H1 (cell line): ENCODE data around the gene CHSY3. TPM values are rescaled to one million over a fixed set of nuclear protein-coding genes. Genes with fewer than 3 reads are reported as not detected.

Experiments
- CTCF ChIA-PET: fragments of 300-600 bp; sonication (Branson Sonifier 250); formaldehyde crosslinking; loops from one replicate; lab custom pipeline; 2021; ENCODE audit not compliant: partially characterized antibody; lab: Charles Lee
- POLR2A ChIA-PET: fragments of 300-600 bp; sonication (Branson Sonifier 250); formaldehyde crosslinking; loops from one replicate; lab custom pipeline; 2021; ENCODE audit warnings: inconsistent platforms; ENCODE audit not compliant: partially characterized antibody; lab: Charles Lee
- DNase-seq, 2 experiments: peaks; one replicate each; pipeline versions ENCODE4 v3.0.0 to v3.0.0-alpha.2; 2010 to 2022; ENCODE audit warnings: low spot score in 2 of 2, low read depth in 1 of 2, mixed read lengths in 1 of 2
- FAIRE-seq: peaks from 2 replicates; lab custom pipeline; 2011; peaks lifted over from hg19 to GRCh38; lab: Jason Lieb, UNC
- H2AFZ ChIP-seq: 2 replicates; pipeline ENCODE4 v1.8.1; 2012; ENCODE audit warnings: low read length, inconsistent platforms
- H2AK5ac ChIP-seq: 2 replicates; pipeline ENCODE4 v1.6.1; 2013; ENCODE audit warnings: low read depth, low read length
- H2BK120ac ChIP-seq: replicated peaks from 2 replicates; pipeline ENCODE3; 2013; ENCODE audit warnings: low read depth, low read length, inconsistent platforms
- H2BK12ac ChIP-seq: 2 replicates; pipeline ENCODE4 v1.6.1; 2013; ENCODE audit warnings: low read depth, low read length
- H2BK15ac ChIP-seq: 2 replicates; pipeline ENCODE4 v1.6.1; 2013; ENCODE audit warnings: low read length
- H2BK20ac ChIP-seq: 2 replicates; pipeline ENCODE4 v1.6.1; 2013; ENCODE audit warnings: low read length
- H2BK5ac ChIP-seq: 2 replicates; pipeline ENCODE4 v1.6.1; 2013; ENCODE audit warnings: low read depth, low read length
- H3K14ac ChIP-seq: 2 replicates; pipeline ENCODE4 v1.6.1; 2013; ENCODE audit warnings: inconsistent platforms; ENCODE audit not compliant: insufficient read length
- H3K18ac ChIP-seq: 2 replicates; pipeline ENCODE4 v1.6.1; 2013; ENCODE audit warnings: low read length; ENCODE audit errors: extremely low read depth
- H3K23ac ChIP-seq: 2 replicates; pipeline ENCODE4 v1.6.1; 2013; ENCODE audit warnings: inconsistent platforms; ENCODE audit not compliant: insufficient read length
- H3K23me2 ChIP-seq: 2 replicates; pipeline ENCODE4 v1.6.1; 2013; ENCODE audit warnings: low read depth, low read length
- H3K27ac ChIP-seq: 2 replicates; pipeline ENCODE4 v1.6.1; 2011; ENCODE audit warnings: low read depth, low read length, inconsistent platforms
- H3K27me3 ChIP-seq, 4 experiments: replicated peaks in 1 of 4; 1 replicate in 1 of 4; 2 replicates in 3 of 4; pipeline versions ENCODE4 v1.6.1 to v1.8.1; 2011 to 2013; ENCODE audit warnings: low read length in 3 of 4, mild to moderate bottlenecking in 3 of 4, inconsistent platforms in 2 of 4, mixed read lengths in 2 of 4, moderate library complexity in 1 of 4; ENCODE audit not compliant: control insufficient read depth in 3 of 4, insufficient read depth in 3 of 4; ENCODE audit errors: extremely low read depth in 1 of 4
- H3K36me3 ChIP-seq, 4 experiments: 2 replicates each; pipeline versions ENCODE4 v1.6.1 to v1.8.1; 2011 to 2013; ENCODE audit warnings: mild to moderate bottlenecking in 4 of 4, low read length in 3 of 4, moderate library complexity in 2 of 4, control low read depth in 1 of 4, inconsistent platforms in 1 of 4; ENCODE audit not compliant: insufficient read depth in 4 of 4, control insufficient read depth in 2 of 4
- H3K4ac ChIP-seq: replicated peaks from 2 replicates; pipeline ENCODE3; 2013; ENCODE audit warnings: low read length, low read depth, mixed read lengths, inconsistent platforms; ENCODE audit not compliant: insufficient read length
- H3K4me1 ChIP-seq, 4 experiments: replicated peaks in 1 of 4; 1 replicate in 1 of 4; 2 replicates in 3 of 4; pipeline versions ENCODE4 v1.6.1 to v1.8.1; 2011 to 2013; ENCODE audit warnings: low read length in 3 of 4, inconsistent platforms in 2 of 4, mixed read lengths in 1 of 4; ENCODE audit not compliant: insufficient read depth in 4 of 4, control insufficient read depth in 3 of 4
- H3K4me2 ChIP-seq, 2 experiments: 2 replicates each; pipeline versions ENCODE4 v1.6.1 to v1.8.1; 2011 to 2013; ENCODE audit warnings: low read depth in 2 of 2, low read length in 2 of 2, control low read depth in 1 of 2, inconsistent platforms in 1 of 2, mild to moderate bottlenecking in 1 of 2; ENCODE audit not compliant: insufficient read depth in 1 of 2
- H3K4me3 ChIP-seq, 4 experiments: fragments of 200-600, 300-600 bp in 1 of 4; sonication (generic), shearing (Covaris generic), sonication (Bioruptor Twin) in 1 of 4; 2 replicates each; pipeline versions ENCODE4 v1.5.1 to v1.8.1; 2011 to 2016; ENCODE audit warnings: low read length in 4 of 4, low read depth in 3 of 4, control low read depth in 2 of 4, inconsistent platforms in 2 of 4, mild to moderate bottlenecking in 2 of 4, mixed read lengths in 1 of 4, moderate library complexity in 1 of 4; ENCODE audit not compliant: insufficient read depth in 2 of 4; ENCODE audit errors: extremely low read depth in 1 of 4
- H3K56ac ChIP-seq: replicated peaks from 2 replicates; pipeline ENCODE3; 2013; ENCODE audit warnings: low read depth, mild to moderate bottlenecking, mixed read lengths, low read length, inconsistent platforms; ENCODE audit not compliant: insufficient read length
- H3K79me1 ChIP-seq: 2 replicates; pipeline ENCODE4 v1.6.1; 2013; ENCODE audit warnings: low read depth, low read length, control low read depth
- H3K79me2 ChIP-seq, 2 experiments: 2 replicates each; pipeline versions ENCODE4 v1.6.1 to v1.8.1; 2012 to 2013; ENCODE audit warnings: low read length in 2 of 2, mild to moderate bottlenecking in 2 of 2, inconsistent platforms in 1 of 2; ENCODE audit not compliant: insufficient read depth in 2 of 2, control insufficient read depth in 1 of 2
- H3K9ac ChIP-seq, 4 experiments: replicated peaks in 1 of 4; 1 replicate in 1 of 4; 2 replicates in 3 of 4; pipeline versions ENCODE4 v1.6.1 to v1.8.1; 2011 to 2013; ENCODE audit warnings: low read depth in 3 of 4, low read length in 3 of 4, control low read depth in 2 of 4, mild to moderate bottlenecking in 2 of 4, moderate library complexity in 2 of 4, inconsistent platforms in 1 of 4; ENCODE audit errors: extremely low read depth in 1 of 4
- H3K9me3 ChIP-seq, 2 experiments: 2 replicates each; pipeline versions ENCODE4 v1.6.1 to v1.8.1; 2012 to 2013; ENCODE audit warnings: mild to moderate bottlenecking in 2 of 2, moderate library complexity in 2 of 2, control low read depth in 1 of 2, inconsistent platforms in 1 of 2, low read depth in 1 of 2, low read length in 1 of 2, mixed read lengths in 1 of 2; ENCODE audit not compliant: insufficient read depth in 2 of 2
- H4K20me1 ChIP-seq, 2 experiments: replicated peaks in 1 of 2; 2 replicates each; pipeline versions ENCODE3 to v1.8.1; 2011 to 2013; ENCODE audit warnings: inconsistent platforms in 2 of 2, low read length in 2 of 2, mild to moderate bottlenecking in 1 of 2; ENCODE audit not compliant: insufficient read depth in 2 of 2, control insufficient read depth in 1 of 2
- H4K5ac ChIP-seq: 2 replicates; pipeline ENCODE4 v1.6.1; 2013; ENCODE audit warnings: low read length, low read depth, mixed read lengths, inconsistent platforms; ENCODE audit not compliant: insufficient read length
- H4K8ac ChIP-seq: 2 replicates; pipeline ENCODE4 v1.8.0; 2013; ENCODE audit warnings: mild to moderate bottlenecking, moderate library complexity, low read length, inconsistent platforms; ENCODE audit not compliant: insufficient read depth; ENCODE audit errors: extremely low read depth
- H4K91ac ChIP-seq: replicated peaks from 2 replicates; pipeline ENCODE3; 2013; ENCODE audit warnings: low read length, mixed read lengths, inconsistent platforms; ENCODE audit not compliant: insufficient read length
- EGR1 ChIP-seq: IDR thresholded peaks from 2 replicates; pipeline ENCODE4 v1.6.1; 2011; ENCODE audit warnings: low read depth, low read length, borderline replicate concordance
- RAD21 ChIP-seq, 2 experiments: IDR thresholded peaks in 1 of 2; conservative IDR thresholded peaks in 1 of 2; 2 replicates each; pipeline ENCODE4 v1.6.1; 2011; ENCODE audit warnings: low read depth in 2 of 2, low read length in 2 of 2, improper control_type of control experiment in 1 of 2, inconsistent platforms in 1 of 2, mild to moderate bottlenecking in 1 of 2, moderate library complexity in 1 of 2
- WGBS, 2 experiments: shearing (Covaris generic) in 1 of 2; methylation state at CpG; one replicate each; pipeline versions ENCODE4 v1.1.6 to v1.1.7; 2013 to 2015; ENCODE audit warnings: low lambda C conversion rate in 2 of 2, mixed read lengths in 2 of 2, inconsistent platforms in 1 of 2, low coverage in 1 of 2, missing lambda C conversion rate in 1 of 2; ENCODE audit not compliant: insufficient replicate concordance in 2 of 2, insufficient coverage in 1 of 2, insufficient read length in 1 of 2; ENCODE audit errors: extremely low coverage in 1 of 2, missing lambda C conversion rate in 1 of 2; 5-methylcytosine and 5-hydroxymethylcytosine counted together
- polyA plus RNA-seq, 7 experiments: library from polyadenylated mRNA; depleted of rRNA in 3 of 7; stranded (reverse) in 5 of 7; unstranded in 2 of 7; fragments of >200 nt in 5 of 7; fragments of 200-250 nt in 2 of 7; gene quantifications; 1 replicate in 5 of 7; 2 replicates in 1 of 7; 4 replicates in 1 of 7; pipeline versions ENCODE4 v1.2.1 to v1.2.3, GENCODE V29; 2011 to 2013; ENCODE audit warnings: missing spikeins in 2 of 7, mixed read lengths in 2 of 7
- total RNA-seq: library from RNA; stranded (reverse); fragmentation: NEBNext Ultra II Directional; extraction: Animal tissue kit (Norgen Biotek cat#: 25700); gene quantifications from 2 replicates; pipeline ENCODE4 v1.2.1, GENCODE V29; 2021
- TF ChIP-seq, protein P1 (sequence below): IDR thresholded peaks from 2 replicates; pipeline ENCODE4 v1.6.1; 2012; ENCODE audit warnings: low read length, inconsistent platforms

The CHSY3 gene
- total and polyA plus RNA-seq, 2 of the 8 experiments (the other 6 are each of a cell fraction or from before 2014, with no cell fraction given): 0.24 to 1.8 TPM

DNA sequence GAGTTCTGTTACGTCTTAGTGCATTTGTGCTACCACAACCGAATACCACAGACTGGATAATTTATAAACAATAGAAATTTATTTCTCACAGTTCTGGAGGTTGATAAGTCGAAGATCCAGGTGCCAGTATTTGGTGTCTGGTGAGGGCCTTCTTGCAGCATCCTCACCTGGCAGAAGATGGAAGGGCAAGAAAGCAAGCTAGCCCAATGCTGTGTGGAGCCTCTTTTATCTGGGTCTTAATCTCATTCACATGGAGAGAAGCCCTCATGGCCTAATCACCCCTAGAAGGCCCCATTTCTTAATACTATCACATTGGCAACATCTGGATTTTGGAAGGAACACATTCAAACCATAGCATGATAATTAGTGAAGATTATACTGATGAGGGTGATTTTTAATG is 159.3 kb downstream of the CHSY3 start:
- H3K27ac ChIP-seq: no peak overlapping the region
- no peaks in the 10 kb centered on the region for H3K79me2 ChIP-seq
- H2AK5ac ChIP-seq: no peak overlapping the region
- no peak overlapping the region for H2BK120ac ChIP-seq
- no peak overlapping the region for H2BK15ac ChIP-seq
- no peaks in the 10 kb centered on the region for H4K20me1 ChIP-seq
- CTCF ChIA-PET: interaction anchor here (0.7 to 1.1 kb wide), 3 partner anchors 21 to 292 kb away, joined by 3 read pairs; no protein-coding TSS in a partner anchor
- no peaks in the 10 kb centered on the region for H3K79me1 ChIP-seq
- no peaks in the 10 kb centered on the region for H3K4me1 ChIP-seq
- no peak overlapping the region for H2BK20ac ChIP-seq
- POLR2A ChIA-PET: interaction anchor here (0.7 kb wide), 1 partner anchor 176 kb away, joined by 3 read pairs; no protein-coding TSS in a partner anchor
- no peak overlapping the region for H4K5ac ChIP-seq
- no peak overlapping the region for H2BK5ac ChIP-seq
- no peak overlapping the region for H3K18ac ChIP-seq
- no peak overlapping the region for H3K56ac ChIP-seq
- H3K4me3 ChIP-seq: no peak overlapping the region
- H2BK12ac ChIP-seq: no peak overlapping the region
- WGBS, 2 experiments: 94% methylated on average over 3 of the region's 3 CpGs; no CpG with 5 or more reads in 1 of the 2 experiments
- no peak overlapping the region for H3K4ac ChIP-seq
- H4K8ac ChIP-seq: no peak overlapping the region
- no peak overlapping the region for H2AFZ ChIP-seq
- H3K4me2 ChIP-seq: no peak overlapping the region
- no peak overlapping the region for H3K9ac ChIP-seq
- H3K23me2 ChIP-seq: no peaks in the 10 kb centered on the region
- H4K91ac ChIP-seq: no peak overlapping the region
- TF ChIP-seq EGR1: no peak
- peak in 1 of 2 experiments; percentile 9; a peak in 1 of 4 replicates for TF ChIP-seq RAD21 (IDR thresholded peaks at IDR 0.05 in 1 of 2, conservative IDR thresholded peaks at IDR 0.05 in 1 of 2; ENCODE audit: low read depth in 2 of 2, low read length in 2 of 2)
- TF ChIP-seq, protein P1, sequence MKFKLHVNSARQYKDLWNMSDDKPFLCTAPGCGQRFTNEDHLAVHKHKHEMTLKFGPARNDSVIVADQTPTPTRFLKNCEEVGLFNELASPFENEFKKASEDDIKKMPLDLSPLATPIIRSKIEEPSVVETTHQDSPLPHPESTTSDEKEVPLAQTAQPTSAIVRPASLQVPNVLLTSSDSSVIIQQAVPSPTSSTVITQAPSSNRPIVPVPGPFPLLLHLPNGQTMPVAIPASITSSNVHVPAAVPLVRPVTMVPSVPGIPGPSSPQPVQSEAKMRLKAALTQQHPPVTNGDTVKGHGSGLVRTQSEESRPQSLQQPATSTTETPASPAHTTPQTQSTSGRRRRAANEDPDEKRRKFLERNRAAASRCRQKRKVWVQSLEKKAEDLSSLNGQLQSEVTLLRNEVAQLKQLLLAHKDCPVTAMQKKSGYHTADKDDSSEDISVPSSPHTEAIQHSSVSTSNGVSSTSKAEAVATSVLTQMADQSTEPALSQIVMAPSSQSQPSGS: no peak
- no peaks in the 10 kb centered on the region for H3K9me3 ChIP-seq
- FAIRE-seq (no peak), DNase-seq (no peak)
- no peaks in the 10 kb centered on the region for H3K36me3 ChIP-seq
- H3K14ac ChIP-seq: no peak overlapping the region
- H3K27me3 ChIP-seq: peaks cover 0 to 1% (median 0%) of the 10 kb centered on the region in 4 experiments; a peak in 1 of 7 replicates
- H3K23ac ChIP-seq: no peak overlapping the region
